ENCODE measurements around the gene PSMD11. TPM values are rescaled to one million over a fixed set of nuclear protein-coding genes. Genes with fewer than 3 reads are reported as not detected.

PSMD11 gene
- total and polyA plus RNA-seq, 2 of the 8 experiments (the other 6 are each of a cell fraction or from before 2014, with no cell fraction given): 68.4 to 171 TPM

DNA sequence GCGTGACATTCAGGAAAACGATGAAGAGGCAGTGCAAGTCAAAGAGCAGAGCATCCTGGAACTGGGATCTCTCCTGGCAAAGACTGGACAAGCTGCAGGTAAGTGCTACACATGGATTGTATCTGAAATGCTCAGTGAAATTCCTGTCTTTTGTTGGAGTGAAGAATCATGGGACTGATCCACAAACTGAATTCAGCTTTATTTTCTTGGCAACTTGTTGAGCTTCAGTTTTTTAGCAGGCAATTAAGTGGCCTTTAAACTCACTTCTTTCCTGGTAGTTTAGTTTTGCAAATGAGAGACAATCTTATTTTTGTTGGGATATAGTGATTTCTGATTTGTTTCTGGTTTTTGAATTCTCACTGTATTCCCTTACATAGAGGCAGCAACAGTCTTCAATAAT lies 2.6 kb downstream of the PSMD11 start:
- TF ChIP-seq HDAC2 (IDR thresholded peaks at IDR 0.05; ENCODE audit: borderline replicate concordance in 1 of 2, low read depth in 2 of 2, low read length in 2 of 2): no peak
- no peak for TF ChIP-seq EZH2 (IDR thresholded peaks at IDR 0.05; ENCODE audit: low read depth, low read length, severe bottlenecking)
- TF ChIP-seq SAP30 (IDR thresholded peaks at IDR 0.05; ENCODE audit: insufficient read depth, insufficient replicate concordance, low read length): no peak
- no peak for TF ChIP-seq RNF2 (IDR thresholded peaks at IDR 0.05; ENCODE audit: borderline replicate concordance, low read depth, low read length, missing control alignments, poor library complexity, severe bottlenecking)
- TF ChIP-seq CHD2 (IDR thresholded peaks at IDR 0.05; ENCODE audit: low read length): no peak
- TF ChIP-seq KDM1A (IDR thresholded peaks at IDR 0.05; ENCODE audit: borderline replicate concordance, low read length): no peak
- TF ChIP-seq POLR2A (IDR thresholded peaks at IDR 0.05; ENCODE audit: control extremely low read depth in 1 of 2, low read depth in 2 of 2, low read length in 2 of 2): no peak
- no peak for TF ChIP-seq SRF (IDR thresholded peaks at IDR 0.05; ENCODE audit: low read depth, low read length)
- no peak for TF ChIP-seq CEBPB (IDR thresholded peaks at IDR 0.05; ENCODE audit: low read depth, low read length)
- no peak for TF ChIP-seq ZNF274 (IDR thresholded peaks at IDR 0.05; ENCODE audit: borderline replicate concordance, extremely low read depth, low read length)
- TF ChIP-seq SP4 (IDR thresholded peaks at IDR 0.05; ENCODE audit: low read length): no peak
- no peak for TF ChIP-seq RBBP5 (IDR thresholded peaks at IDR 0.05; ENCODE audit: borderline replicate concordance, low read depth, low read length)
- no peak for TF ChIP-seq TAF7 (optimal IDR thresholded peaks at IDR 0.05; ENCODE audit: borderline replicate concordance, low read depth, low read length)

More for the DNA sequence above, 2.6 kb downstream of the PSMD11 start:
- Histone ChIP-seq H3K4me2 (ENCODE audit: insufficient read depth in 1 of 2, low read depth in 2 of 2, low read length in 2 of 2) (no peak overlapping the region), H3K27ac (ENCODE audit: low read depth, low read length) (no peak overlapping the region), H2BK5ac (ENCODE audit: low read depth, low read length) (no peak overlapping the region), H3K18ac (ENCODE audit: extremely low read depth, low read length) (no peak overlapping the region), H3K9ac (replicated peaks in 1 of 4; ENCODE audit: extremely low read depth in 1 of 4, low read depth in 3 of 4, low read length in 3 of 4) (no peak overlapping the region), H3K36me3 (ENCODE audit: control insufficient read depth in 2 of 4, insufficient read depth in 4 of 4, low read length in 3 of 4) (peaks cover 0 to 45% (median 17%) of the 10 kb centered on the region in 4 experiments; a peak in 5 of 8 replicates), H4K5ac (ENCODE audit: insufficient read length, low read depth, low read length) (no peak overlapping the region), H2BK12ac (ENCODE audit: low read depth, low read length) (no peak overlapping the region), H2BK15ac (ENCODE audit: low read length) (no peak overlapping the region), H3K79me1 (ENCODE audit: low read depth, low read length) (no peaks in the 10 kb centered on the region; the same call in 1 of the 2 replicates), H3K23ac (ENCODE audit: insufficient read length) (no peak overlapping the region), H3K4me3 (ENCODE audit: extremely low read depth in 1 of 4, insufficient read depth in 2 of 4, low read depth in 3 of 4, low read length in 4 of 4) (no peak overlapping the region), H3K27me3 (replicated peaks in 1 of 4; ENCODE audit: control insufficient read depth in 3 of 4, extremely low read depth in 1 of 4, insufficient read depth in 3 of 4, low read length in 3 of 4) (peaks cover 0 to 2% (median 0%) of the 10 kb centered on the region in 4 experiments; a peak in 1 of 7 replicates), H2AFZ (ENCODE audit: low read length) (no peak overlapping the region), H4K20me1 (replicated peaks in 1 of 2; ENCODE audit: control insufficient read depth in 1 of 2, insufficient read depth in 2 of 2, low read length in 2 of 2) (peaks cover 3 to 6% of the 10 kb centered on the region in 2 experiments), H3K56ac (replicated peaks; ENCODE audit: insufficient read length, low read depth, low read length) (no peak overlapping the region), H2BK120ac (replicated peaks; ENCODE audit: low read depth, low read length) (no peak overlapping the region), H3K4me1 (replicated peaks in 1 of 4; ENCODE audit: control insufficient read depth in 3 of 4, insufficient read depth in 4 of 4, low read length in 3 of 4) (peaks cover 0 to 4% (median 1%) of the 10 kb centered on the region in 4 experiments; a peak in 2 of 7 replicates), H3K4ac (replicated peaks; ENCODE audit: insufficient read length, low read depth, low read length) (no peak overlapping the region), H3K23me2 (ENCODE audit: low read depth, low read length) (no peaks in the 10 kb centered on the region), H2AK5ac (ENCODE audit: low read depth, low read length) (no peak overlapping the region), H3K14ac (ENCODE audit: insufficient read length) (no peak overlapping the region), H4K8ac (ENCODE audit: extremely low read depth, insufficient read depth, low read length) (no peak overlapping the region), H3K79me2 (ENCODE audit: control insufficient read depth in 1 of 2, insufficient read depth in 2 of 2, low read length in 2 of 2) (peaks cover 18 to 65% of the 10 kb centered on the region in 2 experiments), H4K91ac (replicated peaks; ENCODE audit: insufficient read length, low read length) (no peak overlapping the region), H3K9me3 (ENCODE audit: insufficient read depth in 2 of 2, low read depth in 1 of 2, low read length in 1 of 2) (peaks cover 9% of the 10 kb centered on the region in 2 experiments; a peak in 3 of 4 replicates), H2BK20ac (ENCODE audit: low read length) (no peak overlapping the region)
- WGBS, 2 experiments (ENCODE audit: extremely low coverage in 1 of 2, insufficient coverage in 1 of 2, insufficient read length in 1 of 2, insufficient replicate concordance in 2 of 2, low coverage in 1 of 2, low lambda C conversion rate in 2 of 2, missing lambda C conversion rate in 1 of 2): 89% methylated on average over 2 of the region's 2 CpGs; no CpG with 5 or more reads in 1 of the 2 experiments
- DNase-seq (ENCODE audit: low read depth in 1 of 2, low spot score in 2 of 2): no peak
- CTCF ChIA-PET (ENCODE audit: partially characterized antibody): interaction anchor here (0.7 to 4.8 kb wide), 2 partner anchors 16 to 170 kb away, joined by 4 to 47 read pairs; no protein-coding TSS in a partner anchor
- FAIRE-seq: no peak
- POLR2A ChIA-PET (ENCODE audit: partially characterized antibody): interaction anchor here (1.5 kb wide), 1 partner anchor 24 kb away, joined by 4 read pairs; no protein-coding TSS in a partner anchor
